Stimulated activated CD4-positive, alpha-beta T cell treated with anti-CD3 and anti-CD28 coated beads, Interleukin-4, amount 100 ng/mL, for 4 hours (primary cell): ENCODE measurements around the gene TTC7B.

Experiments used
- DNase-seq, 2 experiments: peaks; one replicate each; pipeline ENCODE4 v3.0.0-alpha.2; 2020

TTC7B gene

GRCh38 chr14:90613453-90613852 lies 202.8 kb downstream of the TTC7B start:
- no peak for DNase-seq

DNA sequence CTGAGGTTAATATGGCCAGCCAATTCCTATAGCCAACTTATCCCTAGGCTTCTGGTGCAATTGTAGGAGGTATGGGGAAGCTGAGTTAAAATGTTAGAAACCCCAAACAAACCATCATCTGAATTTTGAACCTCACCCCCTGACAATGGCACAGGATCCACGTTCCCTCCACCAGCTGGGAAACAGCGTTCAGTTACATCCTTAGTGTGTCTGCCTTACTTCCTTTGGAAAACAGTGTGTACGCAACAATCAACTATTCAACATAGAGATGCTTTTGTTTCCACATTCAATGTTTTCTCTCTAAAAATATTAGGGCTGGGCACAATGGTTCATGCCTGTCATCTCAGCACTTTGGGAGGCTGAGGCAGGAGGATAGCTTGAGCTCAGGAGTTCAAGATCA lies 203.4 kb downstream of the TTC7B start:
- no peak for DNase-seq

DNA sequence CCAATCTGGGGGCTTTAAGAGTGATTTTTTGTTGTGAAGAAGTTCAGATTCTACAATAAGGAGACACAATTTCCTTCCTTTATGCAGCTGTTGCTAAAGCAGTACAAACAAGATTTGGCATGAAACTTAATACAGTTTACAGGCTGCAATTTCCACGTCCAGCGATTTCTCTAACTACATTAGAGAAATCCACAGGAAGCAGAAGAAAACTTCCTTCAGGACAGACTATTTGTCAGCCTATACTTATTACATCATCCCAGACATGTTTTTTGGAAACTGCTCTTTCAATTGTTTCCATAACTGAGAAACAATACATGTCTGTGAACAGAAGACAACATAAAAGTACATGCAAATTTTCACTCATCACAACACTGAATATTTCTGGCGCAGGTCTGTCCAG lies 204.3 kb downstream of the TTC7B start:
- DNase-seq = no peak

DNA sequence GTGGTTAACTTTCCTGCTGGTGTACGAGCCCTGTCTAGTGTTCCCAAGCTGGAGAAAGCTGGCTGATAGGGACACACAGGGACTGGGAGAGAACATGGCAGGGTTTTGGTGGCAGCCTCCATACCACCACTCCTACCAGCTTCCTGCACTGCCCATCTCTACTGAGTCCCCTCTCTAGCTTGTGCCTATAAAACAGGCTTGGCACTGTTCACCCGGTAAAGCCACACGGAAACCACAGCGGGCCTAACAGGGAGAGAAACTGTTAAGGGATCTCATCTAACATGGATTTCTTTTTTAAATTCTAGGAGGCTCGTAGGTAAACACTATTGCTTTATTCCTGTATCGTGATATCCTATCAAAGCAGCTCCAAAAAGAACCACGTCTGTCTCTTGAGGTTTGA lies 204.7 kb downstream of the TTC7B start:
- DNase-seq = no peak

- DNase-seq = no peak
Observed at GRCh38 chr14:90610346-90611040, 205.7 kb downstream of the TTC7B start.

DNA sequence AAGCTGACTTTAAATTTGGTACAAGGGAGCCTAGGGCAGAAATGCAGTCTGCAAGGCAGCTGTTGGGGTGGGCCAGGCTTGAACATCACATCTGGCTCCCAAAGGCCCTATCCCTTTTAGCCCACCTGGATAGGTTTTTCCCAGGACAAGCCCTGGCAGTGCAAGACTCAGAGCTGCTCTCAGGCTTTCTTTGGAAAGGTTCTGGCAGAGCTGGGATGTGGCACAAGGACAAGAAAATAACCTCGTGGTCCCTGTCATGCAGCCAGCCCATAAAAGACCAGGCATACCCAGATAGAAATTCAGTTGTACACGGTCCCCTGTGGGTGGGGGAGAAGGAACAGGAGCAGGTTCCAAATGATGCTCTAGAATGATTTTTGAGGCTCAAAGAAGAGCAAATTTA lies 206.9 kb downstream of the TTC7B start:
- no peak for DNase-seq

GRCh38 chr14:90608929-90609341 lies 207.3 kb downstream of the TTC7B start:
- DNase-seq = no peak

GRCh38 chr14:90608281-90608680 lies 207.9 kb downstream of the TTC7B start:
- no peak for DNase-seq

GRCh38 chr14:90607141-90607540 lies 209.1 kb downstream of the TTC7B start:
- DNase-seq = no peak

DNA sequence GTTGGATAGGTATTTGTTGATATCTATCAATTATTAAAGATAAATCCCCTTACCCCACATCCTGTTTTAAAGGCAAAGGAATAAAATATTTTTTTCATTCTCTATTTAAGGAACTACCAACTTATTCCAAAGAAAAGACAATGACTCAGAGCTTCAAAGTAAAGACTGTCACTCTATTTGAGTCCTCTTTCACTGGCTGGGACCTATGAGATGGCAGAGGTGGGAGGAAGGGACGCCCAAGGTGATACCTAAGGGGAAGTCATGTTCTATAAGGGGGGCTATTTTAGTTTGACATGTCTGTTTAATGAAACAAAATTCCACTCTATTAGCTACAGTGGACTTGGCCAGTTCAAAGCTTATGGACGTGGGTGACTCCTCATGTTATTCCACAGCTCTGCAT lies 209.8 kb downstream of the TTC7B start:
- DNase-seq = no peak

GRCh38 chr14:90605430-90605829 lies 210.8 kb downstream of the TTC7B start:
- no peak for DNase-seq

- no peak for DNase-seq
Observed at GRCh38 chr14:90604356-90604755, 211.9 kb downstream of the TTC7B start.

DNA sequence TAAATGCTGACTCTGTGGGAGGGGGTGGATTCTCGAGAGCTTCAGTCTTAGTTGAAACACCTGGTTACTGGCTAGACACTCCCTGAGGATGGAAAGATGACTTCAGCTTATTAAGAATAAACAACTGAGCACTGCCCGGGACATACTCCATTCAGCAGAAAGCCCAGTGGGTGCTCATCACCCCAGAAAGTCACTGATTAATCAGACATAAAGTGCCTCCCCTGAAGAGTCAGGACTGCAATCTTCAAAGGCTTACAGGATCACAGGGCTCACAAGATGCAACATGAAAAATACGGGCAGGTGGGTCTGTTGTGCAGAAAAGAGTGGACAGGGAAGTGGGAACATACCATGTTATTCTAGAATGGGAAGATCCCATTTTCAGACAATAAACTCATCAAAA lies 212.4 kb downstream of the TTC7B start:
- DNase-seq = no peak

DNA sequence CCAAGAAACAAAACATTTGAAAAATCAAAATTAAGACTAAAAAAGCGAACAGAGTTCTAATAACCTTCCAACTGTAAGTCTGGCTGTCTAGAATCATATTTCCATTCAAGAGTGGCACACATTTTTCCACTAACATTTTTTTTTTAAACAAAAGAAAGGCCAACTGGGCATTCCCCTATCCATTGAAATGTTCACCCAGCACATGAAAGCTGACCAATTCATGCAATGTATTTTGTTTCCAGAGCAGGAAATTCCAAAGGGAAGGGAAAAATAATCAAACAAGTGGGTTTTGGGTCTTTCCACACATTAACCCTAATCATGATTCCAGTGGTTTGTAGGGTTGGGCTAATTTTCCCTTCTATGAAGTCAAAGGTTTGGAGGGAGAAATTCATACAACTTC lies 212.9 kb downstream of the TTC7B start:
- DNase-seq = no peak

DNA sequence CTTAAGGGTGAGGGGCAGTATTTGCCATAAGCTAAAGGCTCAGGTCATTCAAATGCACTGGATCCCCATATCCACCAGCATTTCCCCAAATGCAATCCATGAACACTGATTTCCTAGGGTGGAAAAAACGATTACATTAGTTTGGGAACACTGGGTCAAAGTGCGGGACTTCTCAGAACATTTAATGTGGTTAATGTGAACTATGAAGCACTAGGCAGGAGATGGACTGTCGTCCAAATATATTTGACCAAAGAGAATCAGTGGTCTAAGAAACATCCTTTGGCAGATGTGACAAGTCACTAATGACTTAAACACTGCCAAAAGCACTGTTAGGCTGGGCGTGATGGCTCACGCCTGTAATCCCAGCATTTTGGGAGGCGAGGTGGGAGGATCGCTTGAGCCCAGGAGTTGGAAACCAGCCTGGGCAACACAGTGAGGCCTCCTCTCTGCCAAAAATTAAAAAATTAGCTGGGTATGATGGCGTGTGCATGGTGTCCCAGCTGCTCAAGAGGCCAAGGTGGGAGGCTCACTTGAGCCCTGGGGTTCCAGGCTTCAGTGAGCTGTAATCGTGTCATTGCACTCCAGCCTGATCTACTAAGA lies 214.0 kb downstream of the TTC7B start:
- DNase-seq = no peak

- DNase-seq = no peak
Observed at GRCh38 chr14:90601563-90601962, 214.7 kb downstream of the TTC7B start.

DNA sequence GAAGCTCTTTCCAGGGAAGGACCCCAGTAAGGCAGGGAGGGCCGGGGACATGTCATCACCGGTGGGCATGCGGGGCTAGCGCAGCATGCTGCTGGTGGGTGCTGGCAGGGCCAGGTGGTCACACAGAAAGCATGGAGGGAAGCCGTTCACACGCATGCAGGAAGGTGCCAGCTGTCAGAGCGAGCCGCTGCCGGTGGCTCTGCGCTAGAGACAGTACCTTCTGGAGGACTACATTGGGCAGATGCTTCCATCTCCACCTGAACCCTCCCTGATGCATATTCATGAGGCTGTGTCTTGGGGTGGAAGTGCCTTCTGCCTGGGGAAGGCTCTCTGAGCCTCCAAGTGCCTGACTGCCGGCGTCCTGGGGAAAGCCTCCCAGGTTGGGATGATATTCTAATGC lies 215.6 kb downstream of the TTC7B start:
- no peak for DNase-seq

DNA sequence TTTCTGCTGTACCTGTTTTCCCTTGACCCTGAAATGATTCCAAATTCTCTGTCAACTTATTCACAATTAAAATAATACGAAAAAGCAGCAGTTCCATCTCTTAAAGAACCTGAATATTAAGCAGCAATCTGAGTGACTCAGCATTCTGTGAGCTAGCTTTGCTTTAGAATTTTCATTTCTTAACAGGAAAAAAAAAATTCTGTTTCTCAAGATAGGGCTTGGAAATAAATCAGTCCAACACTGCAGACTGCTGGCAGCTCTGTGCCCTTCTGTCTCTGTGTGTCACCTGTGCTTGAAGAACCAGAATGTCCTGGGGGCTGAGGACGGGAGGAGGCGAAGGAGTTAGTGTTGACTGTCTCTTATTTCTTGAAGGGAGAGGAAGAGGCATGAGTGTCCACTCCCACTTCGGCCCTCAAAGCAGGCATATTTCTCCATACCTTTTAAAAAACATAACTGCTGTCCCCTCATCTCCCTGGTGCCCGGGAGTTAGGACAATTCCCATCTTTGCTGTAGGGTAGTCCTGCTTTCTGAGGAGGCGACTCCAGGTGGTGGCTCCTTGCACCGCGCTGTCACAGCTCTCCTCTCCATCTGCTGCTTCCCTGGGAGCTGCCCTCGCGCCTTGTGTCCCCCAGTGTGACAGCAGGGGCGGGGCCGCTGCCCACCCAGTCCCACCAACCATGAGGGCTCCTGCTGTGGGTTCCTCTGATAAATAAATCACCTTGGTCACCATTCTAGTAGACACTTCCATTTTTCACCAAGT lies 216.3 kb downstream of the TTC7B start:
- DNase-seq = no peak

DNA sequence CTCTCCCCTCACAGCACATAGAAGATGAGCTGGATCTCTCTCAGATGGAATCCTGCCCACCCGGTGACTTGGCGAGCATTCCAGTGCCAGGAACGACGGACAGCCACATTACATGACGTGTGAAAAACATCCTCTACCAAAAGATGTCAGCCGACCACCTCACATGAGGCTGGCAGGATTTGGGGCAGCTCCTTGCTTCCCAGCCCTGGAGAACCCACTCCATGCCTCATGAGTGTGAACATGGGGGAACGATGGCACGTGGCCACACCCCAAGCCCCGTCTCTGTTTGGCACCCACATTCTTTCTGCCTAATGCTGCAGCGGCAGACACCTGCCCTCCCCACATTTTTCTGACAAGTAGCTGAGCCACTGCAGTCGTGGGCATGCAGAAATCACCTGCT lies 216.9 kb downstream of the TTC7B start:
- DNase-seq = no peak

GRCh38 chr14:90597961-90598360 lies 218.3 kb downstream of the TTC7B start:
- no peak for DNase-seq

DNA sequence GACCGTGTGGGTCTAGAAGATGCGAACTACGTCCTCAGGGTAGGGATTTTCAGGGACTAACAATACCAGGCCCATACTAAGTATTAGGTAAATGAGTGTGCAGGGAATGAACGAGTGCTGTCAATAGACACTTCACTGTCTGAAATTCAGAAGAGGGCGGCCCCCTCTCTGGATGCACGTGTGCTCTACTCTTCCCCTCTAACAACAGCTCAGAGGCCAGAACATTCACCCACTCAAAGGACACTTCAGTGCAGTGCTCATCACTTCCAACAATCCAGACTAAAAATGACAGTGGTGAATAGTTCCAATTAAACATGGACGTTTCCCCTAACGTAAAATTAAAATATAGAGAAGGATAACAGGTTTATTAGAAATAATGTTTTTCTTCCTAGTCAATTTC lies 219.5 kb downstream of the TTC7B start:
- DNase-seq = no peak

DNA sequence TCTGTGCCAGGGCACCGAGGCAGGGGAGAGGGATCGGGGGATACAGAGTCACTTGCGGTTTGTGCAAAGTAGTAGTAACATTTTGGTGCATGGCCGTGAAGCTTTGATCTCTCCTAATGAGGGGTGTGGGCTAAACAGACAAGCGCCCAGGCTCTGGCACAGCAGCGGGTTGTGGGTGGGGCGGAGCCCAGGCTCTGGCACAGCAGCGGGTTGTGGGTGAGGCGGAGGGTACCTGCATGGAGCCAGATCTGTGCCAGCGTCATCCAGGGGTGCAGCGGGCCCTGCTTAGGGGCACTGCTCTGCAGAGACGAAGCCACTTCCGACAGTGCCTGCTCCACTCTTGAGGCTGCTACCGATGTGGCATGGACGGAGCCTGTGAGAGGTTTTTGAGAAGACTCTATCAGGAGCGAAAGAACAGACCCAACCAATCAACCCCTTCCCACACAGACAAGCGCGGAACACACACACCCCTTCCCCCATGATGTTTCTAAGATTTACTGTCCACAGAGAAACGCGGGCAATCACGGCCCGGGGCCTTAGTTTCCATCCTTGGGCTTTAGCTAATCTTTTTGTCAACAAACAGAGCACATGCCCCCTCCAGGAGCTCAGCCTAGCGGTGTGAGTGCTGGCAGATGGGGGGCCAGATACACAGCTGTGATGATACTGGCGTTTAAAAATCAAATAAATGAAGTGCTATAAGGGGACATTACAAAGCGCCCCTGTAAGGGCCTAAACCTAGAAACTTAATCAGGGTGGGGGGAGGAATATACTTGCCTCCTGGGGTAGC lies 222.8 kb downstream of the TTC7B start:
- DNase-seq = no peak

DNA sequence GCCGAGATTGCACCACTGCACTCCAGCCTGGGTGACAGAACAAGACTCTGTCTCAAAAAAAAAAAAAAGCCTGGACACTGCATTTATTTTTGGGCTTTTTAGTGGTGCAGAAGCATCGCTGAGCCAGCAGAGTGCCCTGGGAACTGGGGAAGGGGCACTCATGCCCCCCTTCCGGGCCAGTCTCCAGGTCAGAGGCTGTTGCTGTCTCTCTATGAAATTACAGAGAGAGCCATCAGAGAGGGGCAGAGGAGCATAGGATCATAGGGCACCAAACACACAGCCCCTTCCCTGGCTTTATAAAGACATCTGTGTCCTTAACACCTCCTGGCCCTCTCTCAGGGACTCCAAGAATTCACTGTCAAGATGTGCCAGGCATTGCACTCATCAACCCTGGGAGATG lies 223.6 kb downstream of the TTC7B start:
- DNase-seq = no peak

GRCh38 chr14:90587918-90588317 lies 228.3 kb downstream of the TTC7B start:
- DNase-seq = no peak
